SK-N-SH treated with all-trans-retinoic acid at 6 μM for 48 hours (cell line): ENCODE data around the gene MUC3A.

Experiments used
- BACH2 ChIP-seq: fragments of 250-450 bp; sonication (Bioruptor Pico); IDR thresholded peaks from 2 replicates; pipeline ENCODE4 v1.9.0; 2021; ENCODE audit warnings: mild to moderate bottlenecking, borderline replicate concordance
- CSRNP3 ChIP-seq: fragments of 250-450 bp; sonication (Bioruptor Pico); IDR thresholded peaks from 2 replicates; pipeline ENCODE4 v1.5.1; 2021; ENCODE audit warnings: mild to moderate bottlenecking, moderate library complexity
- PATZ1 ChIP-seq: fragments of 250-450 bp; sonication (Bioruptor Pico); IDR thresholded peaks from 2 replicates; pipeline ENCODE4 v1.8.0; 2020; ENCODE audit warnings: mild to moderate bottlenecking, moderate library complexity, borderline replicate concordance
- SNAI2 ChIP-seq: fragments of 250-450 bp; sonication (Bioruptor Pico); IDR thresholded peaks from 2 replicates; pipeline ENCODE4 v1.5.0; 2020; ENCODE audit warnings: mild to moderate bottlenecking, moderate library complexity
- TCF4 ChIP-seq: fragments of 250-450 bp; sonication (Bioruptor Pico); IDR thresholded peaks from 2 replicates; pipeline ENCODE4 v1.8.0; 2021; ENCODE audit warnings: mild to moderate bottlenecking, moderate library complexity, borderline replicate concordance
- TSHZ2 ChIP-seq: fragments of 250-450 bp; sonication (Bioruptor Pico); IDR thresholded peaks from 2 replicates; pipeline ENCODE4 v1.5.0; 2020; ENCODE audit warnings: mild to moderate bottlenecking, moderate library complexity
- ZFP3 ChIP-seq: fragments of 250-450 bp; sonication (Bioruptor Pico); IDR thresholded peaks from 2 replicates; pipeline ENCODE4 v1.5.0; 2020; ENCODE audit warnings: mild to moderate bottlenecking, moderate library complexity
- ZFP30 ChIP-seq: fragments of 450-650 bp; formaldehyde crosslinking; IDR thresholded peaks from 2 replicates; pipeline ENCODE4 v1.5.0; 2022; ENCODE audit warnings: mild to moderate bottlenecking, moderate library complexity
- ZNF70 ChIP-seq: fragments of 450-650 bp; formaldehyde crosslinking; IDR thresholded peaks from 2 replicates; pipeline ENCODE4 v1.5.0; 2020; ENCODE audit warnings: mild to moderate bottlenecking, moderate library complexity

- TF ChIP-seq CSRNP3 (CRISPR knock-in tag) (no peak), TCF4 (no peak), BACH2 (CRISPR knock-in tag) (no peak), ZFP3 (CRISPR knock-in tag) (no peak), ZNF70 (CRISPR knock-in tag) (no peak), SNAI2 (CRISPR knock-in tag) (no peak), PATZ1 (CRISPR knock-in tag) (no peak), TSHZ2 (CRISPR knock-in tag) (no peak), ZFP30 (CRISPR knock-in tag) (no peak)
These were observed 17.4 kb downstream of the MUC3A start for GRCh38 chr7:100966542-100967291.
